Measurements from ENCODE around the gene TDRD1. TPM values are rescaled to one million over a fixed set of nuclear protein-coding genes. Genes with fewer than 3 reads are reported as not detected.
A peak's percentile ranks its signal among the peaks of the same experiment; 100 is the strongest.

TDRD1 gene
- polyA plus RNA-seq, 1 donor from 2014 or later = not detected

DNA sequence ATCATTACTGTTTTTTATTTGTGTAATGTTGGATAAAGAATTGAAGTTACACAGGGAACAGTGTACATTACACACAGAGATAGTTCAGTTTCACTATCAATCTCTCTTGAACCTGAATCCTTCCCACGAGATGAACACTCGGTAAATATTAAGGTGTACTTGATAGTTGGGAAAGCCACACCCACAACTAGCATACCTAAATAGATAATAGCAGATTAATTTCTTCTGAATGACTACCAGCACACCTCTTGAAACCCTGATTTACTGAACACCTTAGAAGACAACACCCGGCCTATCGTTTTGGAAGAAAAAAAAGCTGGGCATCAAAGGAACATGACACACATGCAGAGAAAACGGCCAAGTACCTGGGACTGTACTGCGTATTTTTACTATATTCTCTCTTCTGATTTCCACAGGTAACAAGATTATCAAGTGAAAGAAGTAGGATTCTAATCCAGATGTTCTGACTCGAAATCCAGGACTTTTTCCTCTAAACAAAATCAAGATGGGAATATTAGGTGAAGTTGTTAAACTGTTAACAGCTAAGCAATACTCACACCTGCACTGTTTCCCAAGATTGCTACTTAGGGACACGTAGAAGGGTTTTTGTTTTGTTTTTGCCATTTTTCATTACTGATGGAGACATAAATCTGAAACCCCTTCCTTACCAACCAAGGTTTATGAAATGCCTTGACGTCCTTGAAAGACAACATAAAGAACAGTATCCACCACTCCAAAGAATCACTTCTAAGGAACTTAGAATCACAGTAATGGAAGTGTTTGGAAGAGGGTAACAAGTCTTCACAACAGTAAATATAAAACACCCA is 6.2 kb upstream of the TDRD1 start:
- Histone ChIP-seq H3K27ac (ENCODE audit: low read length) (peak overlapping the region; percentile 85), H3F3A (ENCODE audit: insufficient read depth, low read length, poor library complexity, severe bottlenecking) (no peaks in the 10 kb centered on the region), H3K79me2 (replicated peaks; ENCODE audit: insufficient read depth, low read length) (peaks cover 32% of the 10 kb centered on the region), H3K9ac (ENCODE audit: low read length) (peak overlapping the region; percentile 92), H3K4me3 (ENCODE audit: low read length) (peak overlapping the region; percentile 90), H3K36me3 (ENCODE audit: insufficient read depth, low read length) (no peaks in the 10 kb centered on the region), H3K27me3 (ENCODE audit: insufficient read depth, low read depth, low read length) (peaks cover 7% of the 10 kb centered on the region), H3K9me3 (ENCODE audit: low read length) (no peaks in the 10 kb centered on the region), H4K20me1 (ENCODE audit: insufficient read depth) (no peaks in the 10 kb centered on the region), H2AFZ (ENCODE audit: low read depth, low read length) (peak overlapping the region; percentile 99), H3K4me2 (ENCODE audit: low read length) (peak overlapping the region; percentile 87), H3K9me2 (ENCODE audit: insufficient read depth, low read length) (no peaks in the 10 kb centered on the region)
- no peak for TF ChIP-seq POLR2AphosphoS5 (IDR thresholded peaks at IDR 0.05)
- TF ChIP-seq RAD21 (conservative IDR thresholded peaks at IDR 0.05) = no peak
- TF ChIP-seq, protein P1, sequence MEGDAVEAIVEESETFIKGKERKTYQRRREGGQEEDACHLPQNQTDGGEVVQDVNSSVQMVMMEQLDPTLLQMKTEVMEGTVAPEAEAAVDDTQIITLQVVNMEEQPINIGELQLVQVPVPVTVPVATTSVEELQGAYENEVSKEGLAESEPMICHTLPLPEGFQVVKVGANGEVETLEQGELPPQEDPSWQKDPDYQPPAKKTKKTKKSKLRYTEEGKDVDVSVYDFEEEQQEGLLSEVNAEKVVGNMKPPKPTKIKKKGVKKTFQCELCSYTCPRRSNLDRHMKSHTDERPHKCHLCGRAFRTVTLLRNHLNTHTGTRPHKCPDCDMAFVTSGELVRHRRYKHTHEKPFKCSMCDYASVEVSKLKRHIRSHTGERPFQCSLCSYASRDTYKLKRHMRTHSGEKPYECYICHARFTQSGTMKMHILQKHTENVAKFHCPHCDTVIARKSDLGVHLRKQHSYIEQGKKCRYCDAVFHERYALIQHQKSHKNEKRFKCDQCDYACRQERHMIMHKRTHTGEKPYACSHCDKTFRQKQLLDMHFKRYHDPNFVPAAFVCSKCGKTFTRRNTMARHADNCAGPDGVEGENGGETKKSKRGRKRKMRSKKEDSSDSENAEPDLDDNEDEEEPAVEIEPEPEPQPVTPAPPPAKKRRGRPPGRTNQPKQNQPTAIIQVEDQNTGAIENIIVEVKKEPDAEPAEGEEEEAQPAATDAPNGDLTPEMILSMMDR (IDR thresholded peaks at IDR 0.05; ENCODE audit: poor library complexity, severe bottlenecking) = no peak
- no peak for TF ChIP-seq TAF1 (IDR thresholded peaks at IDR 0.05; ENCODE audit: low read depth)
- no peak for TF ChIP-seq MXI1 (conservative IDR thresholded peaks at IDR 0.05; ENCODE audit: poor library complexity, severe bottlenecking)
- no peak for TF ChIP-seq SMC3 (conservative IDR thresholded peaks at IDR 0.05; ENCODE audit: poor library complexity)
- no peak for TF ChIP-seq EP300 (conservative IDR thresholded peaks at IDR 0.05; ENCODE audit: poor library complexity, severe bottlenecking)

DNA sequence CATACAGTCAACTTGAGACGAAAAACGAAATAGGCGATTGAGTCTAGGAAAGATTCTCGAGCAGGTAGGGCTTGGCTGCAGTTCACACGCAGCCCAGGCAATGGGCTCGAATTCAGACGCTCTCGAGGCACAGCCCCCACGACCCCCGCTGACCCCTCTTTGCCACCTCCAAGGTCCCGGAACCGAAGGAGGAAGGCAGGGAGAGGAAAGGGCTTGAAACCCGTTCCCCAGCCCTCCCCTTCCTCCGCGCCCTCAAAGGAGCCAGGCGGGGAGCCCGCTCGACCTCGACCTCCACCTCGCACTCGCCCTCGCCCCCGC is 5.6 kb upstream of the TDRD1 start:
- Histone ChIP-seq H3K27ac (ENCODE audit: low read length) (peak overlapping the region; percentile 85), H3K27me3 (ENCODE audit: insufficient read depth, low read depth, low read length) (peaks cover 7% of the 10 kb centered on the region), H3K4me2 (ENCODE audit: low read length) (peak overlapping the region; percentile 87), H3K9ac (ENCODE audit: low read length) (peak overlapping the region; percentile 92), H3K36me3 (ENCODE audit: insufficient read depth, low read length) (no peaks in the 10 kb centered on the region), H3K79me2 (replicated peaks; ENCODE audit: insufficient read depth, low read length) (peaks cover 32% of the 10 kb centered on the region), H3K4me3 (ENCODE audit: low read length) (peak overlapping the region; percentile 90), H4K20me1 (ENCODE audit: insufficient read depth) (no peaks in the 10 kb centered on the region), H3K9me3 (ENCODE audit: low read length) (no peaks in the 10 kb centered on the region), H3F3A (ENCODE audit: insufficient read depth, low read length, poor library complexity, severe bottlenecking) (no peaks in the 10 kb centered on the region), H2AFZ (ENCODE audit: low read depth, low read length) (peak overlapping the region; percentile 99), H3K9me2 (ENCODE audit: insufficient read depth, low read length) (no peaks in the 10 kb centered on the region)
- TF ChIP-seq POLR2AphosphoS5 (IDR thresholded peaks at IDR 0.05) = no peak
- TF ChIP-seq, protein P2, sequence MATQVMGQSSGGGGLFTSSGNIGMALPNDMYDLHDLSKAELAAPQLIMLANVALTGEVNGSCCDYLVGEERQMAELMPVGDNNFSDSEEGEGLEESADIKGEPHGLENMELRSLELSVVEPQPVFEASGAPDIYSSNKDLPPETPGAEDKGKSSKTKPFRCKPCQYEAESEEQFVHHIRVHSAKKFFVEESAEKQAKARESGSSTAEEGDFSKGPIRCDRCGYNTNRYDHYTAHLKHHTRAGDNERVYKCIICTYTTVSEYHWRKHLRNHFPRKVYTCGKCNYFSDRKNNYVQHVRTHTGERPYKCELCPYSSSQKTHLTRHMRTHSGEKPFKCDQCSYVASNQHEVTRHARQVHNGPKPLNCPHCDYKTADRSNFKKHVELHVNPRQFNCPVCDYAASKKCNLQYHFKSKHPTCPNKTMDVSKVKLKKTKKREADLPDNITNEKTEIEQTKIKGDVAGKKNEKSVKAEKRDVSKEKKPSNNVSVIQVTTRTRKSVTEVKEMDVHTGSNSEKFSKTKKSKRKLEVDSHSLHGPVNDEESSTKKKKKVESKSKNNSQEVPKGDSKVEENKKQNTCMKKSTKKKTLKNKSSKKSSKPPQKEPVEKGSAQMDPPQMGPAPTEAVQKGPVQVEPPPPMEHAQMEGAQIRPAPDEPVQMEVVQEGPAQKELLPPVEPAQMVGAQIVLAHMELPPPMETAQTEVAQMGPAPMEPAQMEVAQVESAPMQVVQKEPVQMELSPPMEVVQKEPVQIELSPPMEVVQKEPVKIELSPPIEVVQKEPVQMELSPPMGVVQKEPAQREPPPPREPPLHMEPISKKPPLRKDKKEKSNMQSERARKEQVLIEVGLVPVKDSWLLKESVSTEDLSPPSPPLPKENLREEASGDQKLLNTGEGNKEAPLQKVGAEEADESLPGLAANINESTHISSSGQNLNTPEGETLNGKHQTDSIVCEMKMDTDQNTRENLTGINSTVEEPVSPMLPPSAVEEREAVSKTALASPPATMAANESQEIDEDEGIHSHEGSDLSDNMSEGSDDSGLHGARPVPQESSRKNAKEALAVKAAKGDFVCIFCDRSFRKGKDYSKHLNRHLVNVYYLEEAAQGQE (IDR thresholded peaks at IDR 0.05; ENCODE audit: borderline replicate concordance) = no peak
- TF ChIP-seq EP300 (conservative IDR thresholded peaks at IDR 0.05; ENCODE audit: poor library complexity, severe bottlenecking) = no peak
- TF ChIP-seq, protein P1 (IDR thresholded peaks at IDR 0.05; ENCODE audit: poor library complexity, severe bottlenecking) = no peak
- no peak for TF ChIP-seq EZH2 (IDR thresholded peaks at IDR 0.05; ENCODE audit: borderline replicate concordance, insufficient read depth, low read length, poor library complexity, severe bottlenecking)
- no peak for TF ChIP-seq SMC3 (conservative IDR thresholded peaks at IDR 0.05; ENCODE audit: poor library complexity)
- no peak for TF ChIP-seq TAF1 (IDR thresholded peaks at IDR 0.05; ENCODE audit: low read depth)
- TF ChIP-seq RAD21 (conservative IDR thresholded peaks at IDR 0.05) = no peak
- no peak for TF ChIP-seq MXI1 (conservative IDR thresholded peaks at IDR 0.05; ENCODE audit: poor library complexity, severe bottlenecking)
